Upper lobe of left lung (tissue), 6 donors: ENCODE measurements around the gene EFR3B. TPM values are rescaled to one million over a fixed set of nuclear protein-coding genes. Genes with fewer than 3 reads are reported as not detected.

Source experiments
- ATAC-seq, 2 donors: fragments of 200-7000 bp; cut with Tn5 transposase; one replicate each; pipeline ENCODE4 v1.9.1; 2022; ENCODE audit warnings: mild to moderate bottlenecking in 2 of 2, moderate library complexity in 2 of 2; ENCODE audit not compliant: low FRiP score in 2 of 2
- DNase-seq, 2 donors: peaks; one replicate each; pipeline ENCODE4 v3.0.0-alpha.2; 2019 to 2020
- H3K27ac ChIP-seq, 4 donors: fragments of 200-600 bp; sonication (generic); one replicate each; pipeline ENCODE4 v1.5.1; 2016 to 2019
- H3K27me3 ChIP-seq, 4 donors: fragments of 200-600 bp; sonication (generic); one replicate each; pipeline ENCODE4 v1.5.1; 2017 to 2019
- H3K36me3 ChIP-seq, 4 donors: fragments of 200-600 bp; sonication (generic); one replicate each; pipeline ENCODE4 v1.5.1; 2016 to 2019
- H3K4me1 ChIP-seq, 4 donors: fragments of 200-600 bp; sonication (generic); one replicate each; pipeline ENCODE4 v1.5.1; 2018 to 2019
- H3K4me3 ChIP-seq, 4 donors: fragments of 200-600 bp; sonication (generic); one replicate each; pipeline ENCODE4 v1.5.1; 2017 to 2019; ENCODE audit warnings: mild to moderate bottlenecking in 2 of 4, moderate library complexity in 1 of 4
- H3K9me3 ChIP-seq, 4 donors: fragments of 200-600 bp; sonication (generic); one replicate each; pipeline ENCODE4 v1.5.1; 2018 to 2019
- CTCF ChIP-seq, 6 experiments: fragments of 450-650 bp in 4 of 6; fragments of 200-600 bp in 2 of 6; sonication (generic) in 2 of 6; IDR thresholded peaks; one replicate each; pipeline ENCODE4 v1.5.1; 2016 to 2019; ENCODE audit warnings: antibody characterized with exemption in 6 of 6
- EP300 ChIP-seq, 4 donors: sonication (generic); formaldehyde crosslinking; IDR thresholded peaks; one replicate each; pipeline ENCODE4 v1.5.1; 2017; ENCODE audit warnings: antibody characterized with exemption in 4 of 4, control low read depth in 2 of 4
- POLR2A ChIP-seq, 4 donors: fragments of 450-650 bp; IDR thresholded peaks; one replicate each; pipeline ENCODE4 v1.5.1; 2016 to 2017; ENCODE audit warnings: antibody characterized with exemption in 4 of 4, mild to moderate bottlenecking in 2 of 4
- POLR2AphosphoS5 ChIP-seq, 2 donors: sonication (generic); formaldehyde crosslinking; IDR thresholded peaks; one replicate each; pipeline ENCODE4 v1.5.1; 2017; ENCODE audit warnings: antibody characterized with exemption in 2 of 2
- WGBS, 2 donors: methylation state at CpG; one replicate each; pipeline ENCODE4 v1.1.5; 2017 to 2018; 5-methylcytosine and 5-hydroxymethylcytosine counted together
- total RNA-seq, 6 donors: library from RNA; depleted of rRNA in 4 of 6; stranded (reverse); fragments of >200 nt in 4 of 6; gene quantifications; one replicate each; pipeline versions ENCODE4 v1.1.0 to v1.2.1, GENCODE V29; 2016 to 2021
- donor health status: DM: no; HTN: no; CAD: no; lungs with moderate emphysema.
- donor health status: DM: no; HTN: yes; CAD: no; lungs with severe emphysema.

Gene EFR3B
- total RNA-seq, 6 donors from 2014 or later = 5.1 to 15.2 (median 9.5) TPM

GRCh38 chr2:25078170-25079049, 36.5 kb downstream of the EFR3B start:
- Histone ChIP-seq H3K27ac (peak overlapping the region in 1 of 4 donors; percentile 26), H3K9me3 (no peaks in the 10 kb centered on the region), H3K4me1 (peaks cover 7 to 14% (median 11%) of the 10 kb centered on the region in 4 donors), H3K36me3 (no peaks in the 10 kb centered on the region), H3K27me3 (no peaks in the 10 kb centered on the region), H3K4me3 (no peak overlapping the region)
- TF ChIP-seq POLR2AphosphoS5 (IDR thresholded peaks at IDR 0.05) = no peak
- TF ChIP-seq EP300 (IDR thresholded peaks at IDR 0.05) = no peak
- no peak for DNase-seq
- 41 to 43% methylated on average over 10 to 16 of the region's 16 CpGs for WGBS, 2 donors
- ATAC-seq = peak in 1 of 2 donors; percentile 68

GRCh38 chr2:25079050-25079635, 37.3 kb downstream of the EFR3B start:
- Histone ChIP-seq H3K4me1 (peaks cover 7 to 14% (median 10%) of the 10 kb centered on the region in 4 donors), H3K9me3 (no peaks in the 10 kb centered on the region), H3K36me3 (no peaks in the 10 kb centered on the region), H3K27ac (peak overlapping the region in 1 of 4 donors; percentile 26), H3K27me3 (no peaks in the 10 kb centered on the region), H3K4me3 (no peak overlapping the region)
- ATAC-seq (no peak), DNase-seq (no peak)
- no peak for TF ChIP-seq POLR2AphosphoS5 (IDR thresholded peaks at IDR 0.05)
- no peak for TF ChIP-seq EP300 (IDR thresholded peaks at IDR 0.05)
- WGBS, 2 donors = 75 to 89% methylated on average over 3 of the region's 3 CpGs

GRCh38 chr2:25081237-25081790, 39.4 kb downstream of the EFR3B start:
- no peak for DNase-seq
- ATAC-seq = no peak
- TF ChIP-seq POLR2A (IDR thresholded peaks at IDR 0.05) = no peak
- no peak for TF ChIP-seq CTCF (IDR thresholded peaks at IDR 0.05)
- TF ChIP-seq EP300 (IDR thresholded peaks at IDR 0.05) = no peak
- TF ChIP-seq POLR2AphosphoS5 (IDR thresholded peaks at IDR 0.05) = no peak
- 89 to 95% methylated on average over 9 of the region's 9 CpGs for WGBS, 2 donors
- no peaks in the 10 kb centered on the region for H3K27me3 ChIP-seq
- H3K27ac ChIP-seq = no peak overlapping the region
- peaks cover 7 to 14% (median 10%) of the 10 kb centered on the region in 4 donors for H3K4me1 ChIP-seq
- no peaks in the 10 kb centered on the region for H3K9me3 ChIP-seq
- no peaks in the 10 kb centered on the region for H3K36me3 ChIP-seq
- H3K4me3 ChIP-seq = no peak overlapping the region

- no peaks in the 10 kb centered on the region for H3K36me3 ChIP-seq
- H3K4me1 ChIP-seq = peaks cover 7 to 14% (median 10%) of the 10 kb centered on the region in 4 donors
- ATAC-seq (no peak), DNase-seq (no peak)
- no peaks in the 10 kb centered on the region for H3K9me3 ChIP-seq
- 80 to 100% methylated on average over 5 to 6 of the region's 6 CpGs for WGBS, 2 donors
- H3K4me3 ChIP-seq = no peak overlapping the region
- H3K27me3 ChIP-seq = no peaks in the 10 kb centered on the region
- H3K27ac ChIP-seq = no peak overlapping the region
- no peak for TF ChIP-seq EP300 (IDR thresholded peaks at IDR 0.05)
- TF ChIP-seq POLR2AphosphoS5 (IDR thresholded peaks at IDR 0.05) = no peak
- no peak for TF ChIP-seq POLR2A (IDR thresholded peaks at IDR 0.05)
- no peak for TF ChIP-seq CTCF (IDR thresholded peaks at IDR 0.05)
Observed at GRCh38 chr2:25082002-25082622, 40.2 kb downstream of the EFR3B start.

GRCh38 chr2:25085761-25086560, 44.1 kb downstream of the EFR3B start:
- WGBS, 2 donors = 58 to 87% methylated on average over 4 of the region's 4 CpGs
- no peaks in the 10 kb centered on the region for H3K36me3 ChIP-seq

More at GRCh38 chr2:25085761-25086560, 44.1 kb downstream of the EFR3B start:
- H3K27ac ChIP-seq = no peak overlapping the region
- H3K4me1 ChIP-seq = peaks cover 0 to 12% (median 4%) of the 10 kb centered on the region in 4 donors
- ATAC-seq (no peak), DNase-seq (no peak)
- TF ChIP-seq EP300 (IDR thresholded peaks at IDR 0.05) = no peak
- TF ChIP-seq POLR2A (IDR thresholded peaks at IDR 0.05) = no peak
- TF ChIP-seq POLR2AphosphoS5 (IDR thresholded peaks at IDR 0.05) = no peak
- TF ChIP-seq CTCF (IDR thresholded peaks at IDR 0.05) = no peak
- H3K9me3 ChIP-seq = no peaks in the 10 kb centered on the region
- no peaks in the 10 kb centered on the region for H3K27me3 ChIP-seq
- H3K4me3 ChIP-seq = no peak overlapping the region
